ENCODE data around the gene GIPC1. TPM values are rescaled to one million over a fixed set of nuclear protein-coding genes. Genes with fewer than 3 reads are reported as not detected.

Gene GIPC1
- total RNA-seq, 4 donors from 2014 or later: 14.1 to 70.0 (median 36.3) TPM

- DNase-seq: no peak
- peaks cover 0 to 6% of the 10 kb centered on the region in 2 donors for H3K4me1 ChIP-seq
- TF ChIP-seq POLR2A (IDR thresholded peaks at IDR 0.05) (no peak), CTCF (IDR thresholded peaks at IDR 0.05) (no peak)
- H3K36me3 ChIP-seq: no peaks in the 10 kb centered on the region
- no peaks in the 10 kb centered on the region for H3K27me3 ChIP-seq
- no peak overlapping the region for H3K27ac ChIP-seq
- no peak overlapping the region for H3K4me3 ChIP-seq
- no peaks in the 10 kb centered on the region for H3K9me3 ChIP-seq
- intact Hi-C loops (cut with DNase I; ENCODE audit: low total_unique reads): no loop called here
Measured at GRCh38 chr19:14430712-14431111, 65.2 kb downstream of the GIPC1 start.

GRCh38 chr19:14428882-14429416 lies 67.0 kb downstream of the GIPC1 start:
- no peaks in the 10 kb centered on the region for H3K36me3 ChIP-seq
- H3K27me3 ChIP-seq: no peaks in the 10 kb centered on the region
- no peaks in the 10 kb centered on the region for H3K4me1 ChIP-seq
- H3K27ac ChIP-seq: no peak overlapping the region
- DNase-seq: no peak
- intact Hi-C loops (cut with DNase I; ENCODE audit: low total_unique reads): no loop called here
- H3K4me3 ChIP-seq: no peak overlapping the region
- TF ChIP-seq POLR2A (IDR thresholded peaks at IDR 0.05) (no peak), CTCF (IDR thresholded peaks at IDR 0.05) (no peak)
- no peaks in the 10 kb centered on the region for H3K9me3 ChIP-seq

MicroRNA genes within 50 kb of the gene (microRNA counts, 767-probe panel; counts per million panel counts)
- microRNA hsa-miR-639: 0 counts per million in 2 donors

Small RNA genes lying within 50 kb of the gene (microRNA-seq; reads per million reads assigned to microRNA genes)
- gene MIR639 (ENCODE audit: borderline microRNAs expressed, borderline replicate concordance): 4.4 reads per million

Small RNA genes lying within 50 kb of the gene (small RNA-seq; reads per million reads assigned to genes)
- gene SNRPGP15: not detected

Other genes with a start within 250 kb of the GIPC1 start
- gene ADGRE5, start 114.7 kb downstream of the GIPC1 start, total RNA-seq: 100 to 1,000 TPM in 1 of 4 donors, 10 to 100 TPM in 3; 32.1 to 217 (median 57.7) TPM
- 10 to 100 TPM; 41.3 to 91.2 (median 52.8) TPM for gene DDX39A, start 76.8 kb downstream of the GIPC1 start, total RNA-seq
- gene PKN1, start 62.8 kb downstream of the GIPC1 start, total RNA-seq: 100 to 1,000 TPM in 1 of 4 donors, 10 to 100 TPM in 3; 56.2 to 129 (median 82.4) TPM
- 1 to 10 TPM in 1 of 4 donors, under 1 TPM in 1, not detected in 2; 0.30 to 1.2 TPM for gene PTGER1, start 20.8 kb downstream of the GIPC1 start, total RNA-seq
- gene DNAJB1, start 22.3 kb upstream of the GIPC1 start, total RNA-seq: 10 to 100 TPM; 10.2 to 66.9 (median 40.6) TPM
- gene TECR, start 33.5 kb upstream of the GIPC1 start, total RNA-seq: 10 to 100 TPM in 3 of 4 donors, 1 to 10 TPM in 1; 4.6 to 68.2 (median 33.9) TPM
- gene NDUFB7, start 75.9 kb upstream of the GIPC1 start, total RNA-seq: 100 to 1,000 TPM; 119 to 543 (median 221) TPM
- gene CLEC17A, start 87.0 kb upstream of the GIPC1 start, total RNA-seq: under 1 TPM in 1 of 4 donors, not detected in 3; 0.55 TPM
- under 1 TPM in 1 of 4 donors, not detected in 3; 0.14 TPM for gene ADGRE3, start 178.7 kb upstream of the GIPC1 start, total RNA-seq
- gene ZNF333, start 193.9 kb upstream of the GIPC1 start, total RNA-seq: 10 to 100 TPM; 18.8 to 61.8 (median 44.3) TPM